Psoas muscle (tissue), 8 donors: Measurements from ENCODE around the gene WDR70. TPM values are rescaled to one million over a fixed set of nuclear protein-coding genes. Genes with fewer than 3 reads are reported as not detected.
"Not testable (repeated sequence)": the region's sequence is repeated elsewhere in the genome, so short reads cannot be mapped to it uniquely, and the experiment has no call there.

Experiments used
- ATAC-seq, 4 donors: fragments of 200-7000 bp; cut with Tn5 transposase; one replicate each; pipeline ENCODE4 v1.9.1; 2020; ENCODE audit warnings: moderate library complexity in 3 of 4, mild to moderate bottlenecking in 2 of 4
- DNase-seq, 2 donors: peaks; one replicate each; pipeline ENCODE4 v3.0.0-alpha.2; 2020
- H3K27ac ChIP-seq: fragments of 200-600 bp; one replicate; pipeline ENCODE4 v1.8.0; 2022
- H3K27me3 ChIP-seq, 3 donors: fragments of 200-600 bp in 1 of 3; one replicate each; pipeline versions ENCODE4 v1.6.1 to v1.8.0; 2013 to 2022; ENCODE audit warnings: low read length in 2 of 3, mild to moderate bottlenecking in 2 of 3, moderate library complexity in 1 of 3; ENCODE audit not compliant: insufficient read depth in 3 of 3
- H3K36me3 ChIP-seq, 2 donors: fragments of 200-600 bp in 1 of 2; one replicate each; pipeline versions ENCODE4 v1.6.1 to v1.8.0; 2013 to 2022; ENCODE audit warnings: low read depth in 1 of 2, mild to moderate bottlenecking in 1 of 2, moderate library complexity in 1 of 2; ENCODE audit not compliant: insufficient read depth in 1 of 2
- H3K4me1 ChIP-seq: fragments of 200-600 bp; one replicate; pipeline ENCODE4 v1.8.0; 2022
- H3K4me3 ChIP-seq: fragments of 200-600 bp; one replicate; pipeline ENCODE4 v1.8.0; 2022; ENCODE audit warnings: mild to moderate bottlenecking
- H3K9me3 ChIP-seq: fragments of 200-600 bp; one replicate; pipeline ENCODE4 v1.8.0; 2022
- CTCF ChIP-seq: fragments of 200-600 bp; IDR thresholded peaks from one replicate; pipeline ENCODE4 v1.8.0; 2022; ENCODE audit warnings: antibody characterized with exemption
- WGBS, 3 donors: extraction: QIAGEN DNeasy Blood & Tissue Kit; methylation state at CpG; one replicate each; pipeline versions ENCODE4 v1.1.6 to v1.1.7; 2013; 5-methylcytosine and 5-hydroxymethylcytosine counted together
- intact Hi-C, 2 donors: fragments of 100-400 bp; cut with DNase I; formaldehyde crosslinking; loops; one replicate each; pipeline versions ENCODE4 v1.11.0 to v1.14.2; 2022
- polyA plus RNA-seq, 3 donors: library from polyadenylated mRNA; stranded (reverse); fragments of 200-250 nt; gene quantifications; one replicate each; pipeline ENCODE4 v1.2.3, GENCODE V29; 2013
- total RNA-seq, 4 donors: library from RNA; stranded (reverse); fragmentation: NEBNext Ultra II Directional in 2 of 4; extraction: Animal tissue kit (Norgen Biotek cat#: 25700) in 2 of 4; gene quantifications; one replicate each; pipeline versions ENCODE4 v1.2.1 to v1.2.4, GENCODE V29; 2021 to 2023
- donor health status: healthy with polysubstance abuse.
- donor health status: DM: no; HTN: no; CAD: no; lungs with moderate emphysema.
- donor health status: Bipolar disorder and iron deficiency.
- donor health status: healthy.
- donor health status: DM: yes; HTN: yes; CAD: no.
- donor health status: DM: no; HTN: no; CAD: no.
- donor health status: DM: no; HTN: no; CAD: no.
- donor health status: DM: yes; HTN: yes; CAD: no.

Gene WDR70
- total and polyA plus RNA-seq, 7 donors = 16.3 to 37.8 (median 26.0) TPM

GRCh38 chr5:37615184-37615583 lies 236.1 kb downstream of the WDR70 start:
- DNase-seq = no peak
- H3K36me3 ChIP-seq = no peaks in the 10 kb centered on the region
- H3K9me3 ChIP-seq = no peaks in the 10 kb centered on the region
- no peaks in the 10 kb centered on the region for H3K27me3 ChIP-seq
- 75 to 77% (median 76%) methylated on average over 4 of the region's 4 CpGs for WGBS, 3 donors
- intact Hi-C loops = no loop called here
- ATAC-seq = no peak
- H3K27ac ChIP-seq = no peak overlapping the region
- no peak overlapping the region for H3K4me3 ChIP-seq
- TF ChIP-seq CTCF = no peak
- peaks cover 8% of the 10 kb centered on the region for H3K4me1 ChIP-seq

GRCh38 chr5:37619353-37619752 lies 240.2 kb downstream of the WDR70 start:
- no peaks in the 10 kb centered on the region for H3K36me3 ChIP-seq
- H3K4me1 ChIP-seq = no peaks in the 10 kb centered on the region
- intact Hi-C loops = no loop called here
- ATAC-seq (no peak), DNase-seq (no peak)
- H3K27ac ChIP-seq = no peak overlapping the region
- H3K27me3 ChIP-seq = no peaks in the 10 kb centered on the region
- H3K4me3 ChIP-seq = no peak overlapping the region
- TF ChIP-seq CTCF = no peak
- no peaks in the 10 kb centered on the region for H3K9me3 ChIP-seq

- 100% methylated on average over 1 of the region's 2 CpGs for WGBS, 3 donors
- H3K27ac ChIP-seq, intact Hi-C loops, H3K9me3 ChIP-seq, H3K27me3 ChIP-seq, H3K4me1 ChIP-seq, DNase-seq, H3K36me3 ChIP-seq, ATAC-seq, H3K4me3 ChIP-seq: not testable (repeated sequence)
Measured at GRCh38 chr5:37622354-37622753, 243.2 kb downstream of the WDR70 start.

GRCh38 chr5:37626266-37626665 lies 247.1 kb downstream of the WDR70 start:
- DNase-seq = no peak
- H3K36me3 ChIP-seq = no peaks in the 10 kb centered on the region
- no peak for ATAC-seq
- 98 to 99% (median 99%) methylated on average over 3 of the region's 3 CpGs for WGBS, 3 donors
- H3K4me3 ChIP-seq = no peak overlapping the region
- intact Hi-C loops = no loop called here
- TF ChIP-seq CTCF = no peak
- no peaks in the 10 kb centered on the region for H3K4me1 ChIP-seq
- no peak overlapping the region for H3K27ac ChIP-seq
- no peaks in the 10 kb centered on the region for H3K9me3 ChIP-seq
- H3K27me3 ChIP-seq = no peaks in the 10 kb centered on the region

GRCh38 chr5:37628876-37629275 lies 249.8 kb downstream of the WDR70 start:
- TF ChIP-seq CTCF = no peak
- ATAC-seq (no peak), DNase-seq (no peak)
- no peak overlapping the region for H3K27ac ChIP-seq
- no peaks in the 10 kb centered on the region for H3K36me3 ChIP-seq
- no peaks in the 10 kb centered on the region for H3K9me3 ChIP-seq
- H3K4me1 ChIP-seq = no peaks in the 10 kb centered on the region
- intact Hi-C loops = no loop called here
- H3K27me3 ChIP-seq = no peaks in the 10 kb centered on the region
- no peak overlapping the region for H3K4me3 ChIP-seq
